ENCODE measurements around the gene NPHS1.

Gene NPHS1

GRCh38 chr19:35828692-35829301, 23.5 kb downstream of the NPHS1 start:
- peak; percentile 59 for DNase-seq (ENCODE audit: low read depth, low spot score)
- no peak for TF ChIP-seq CTCF (IDR thresholded peaks at IDR 0.05; ENCODE audit: low read depth, low read length)
- no peak overlapping the region for H3K4me3 ChIP-seq (ENCODE audit: low read depth, low read length)
- in situ Hi-C loops (cut with HindIII; ENCODE audit: low sequenced_read_pairs) = no loop called here

GRCh38 chr19:35824150-35824549, 28.2 kb downstream of the NPHS1 start:
- no peak for DNase-seq (ENCODE audit: low read depth, low spot score)
- no peak overlapping the region for H3K4me3 ChIP-seq (ENCODE audit: low read depth, low read length)
- in situ Hi-C loops (cut with HindIII; ENCODE audit: low sequenced_read_pairs) = no loop called here
- TF ChIP-seq CTCF (IDR thresholded peaks at IDR 0.05; ENCODE audit: low read depth, low read length) = no peak

GRCh38 chr19:35822579-35822978, 29.7 kb downstream of the NPHS1 start:
- no peak for TF ChIP-seq CTCF (IDR thresholded peaks at IDR 0.05; ENCODE audit: low read depth, low read length)
- in situ Hi-C loops (cut with HindIII; ENCODE audit: low sequenced_read_pairs) = no loop called here
- H3K4me3 ChIP-seq (ENCODE audit: low read depth, low read length) = no peak overlapping the region
- no peak for DNase-seq (ENCODE audit: low read depth, low spot score)

- no peak overlapping the region for H3K4me3 ChIP-seq (ENCODE audit: low read depth, low read length)
- no peak for TF ChIP-seq CTCF (IDR thresholded peaks at IDR 0.05; ENCODE audit: low read depth, low read length)
- no peak for DNase-seq (ENCODE audit: low read depth, low spot score)
- in situ Hi-C loops (cut with HindIII; ENCODE audit: low sequenced_read_pairs) = no loop called here
Observed at GRCh38 chr19:35818445-35818844, 33.9 kb downstream of the NPHS1 start.

- in situ Hi-C loops (cut with HindIII; ENCODE audit: low sequenced_read_pairs) = no loop called here
- TF ChIP-seq CTCF (IDR thresholded peaks at IDR 0.05; ENCODE audit: low read depth, low read length) = no peak
- H3K4me3 ChIP-seq (ENCODE audit: low read depth, low read length) = no peak overlapping the region
- no peak for DNase-seq (ENCODE audit: low read depth, low spot score)
Observed at GRCh38 chr19:35816846-35817245, 35.5 kb downstream of the NPHS1 start.

GRCh38 chr19:35816262-35816661, 36.0 kb downstream of the NPHS1 start:
- in situ Hi-C loops (cut with HindIII; ENCODE audit: low sequenced_read_pairs) = no loop called here
- DNase-seq (ENCODE audit: low read depth, low spot score) = no peak
- no peak for TF ChIP-seq CTCF (IDR thresholded peaks at IDR 0.05; ENCODE audit: low read depth, low read length)
- no peak overlapping the region for H3K4me3 ChIP-seq (ENCODE audit: low read depth, low read length)
